NCI-H69 (cell line): ENCODE results near the gene IFRD1.
A peak's percentile ranks its signal among the peaks of the same experiment; 100 is the strongest.

Experiments used
- DNase-seq: peaks from one replicate; lab custom pipeline; 2025; lab: John Stamatoyannopoulos, UW

The IFRD1 gene

GRCh38 chr7:112449902-112450806 is at the start of gene IFRD1:
Gene IFRD1, plus strand, starts transcription at chr7:112450460. Its CDS starts 229 bp downstream, at chr7:112450689.
- peak; percentile 100 for DNase-seq

GRCh38 chr7:112404321-112404720 is 45.9 kb upstream of the IFRD1 start:
- no peak for DNase-seq

- no peak for DNase-seq
Observed at GRCh38 chr7:112405286-112405685, 45.0 kb upstream of the IFRD1 start.

- no peak for DNase-seq
Observed at GRCh38 chr7:112407261-112407660, 43.0 kb upstream of the IFRD1 start.

- no peak for DNase-seq
Observed at GRCh38 chr7:112410092-112410491, 40.2 kb upstream of the IFRD1 start.

- DNase-seq: peak; percentile 68
Observed at GRCh38 chr7:112411186-112411795, 39.0 kb upstream of the IFRD1 start.

- DNase-seq: peak; percentile 83
Observed at GRCh38 chr7:112414855-112415490, 35.3 kb upstream of the IFRD1 start.

GRCh38 chr7:112416127-112416526 is 34.1 kb upstream of the IFRD1 start:
- DNase-seq: no peak

- DNase-seq: peak; percentile 26
Observed at GRCh38 chr7:112419543-112420130, 30.6 kb upstream of the IFRD1 start.

- DNase-seq: peak; percentile 95
Observed at GRCh38 chr7:112420236-112420861, 29.9 kb upstream of the IFRD1 start.

- DNase-seq: peak; percentile 41
Observed at GRCh38 chr7:112421666-112422486, 28.4 kb upstream of the IFRD1 start.

- peak; percentile 97 for DNase-seq
Observed at GRCh38 chr7:112422842-112423496, 27.3 kb upstream of the IFRD1 start.

GRCh38 chr7:112423987-112424386 is 26.3 kb upstream of the IFRD1 start:
- DNase-seq: peak; percentile 40

GRCh38 chr7:112427984-112428383 is 22.3 kb upstream of the IFRD1 start:
- no peak for DNase-seq

GRCh38 chr7:112428715-112429114 is 21.5 kb upstream of the IFRD1 start:
- no peak for DNase-seq

GRCh38 chr7:112430649-112431048 is 19.6 kb upstream of the IFRD1 start:
- DNase-seq: no peak

GRCh38 chr7:112431803-112432202 is 18.5 kb upstream of the IFRD1 start:
- DNase-seq: peak; percentile 14

GRCh38 chr7:112433289-112433688 is 17.0 kb upstream of the IFRD1 start:
- no peak for DNase-seq

GRCh38 chr7:112437072-112437471 is 13.2 kb upstream of the IFRD1 start:
- no peak for DNase-seq

- peak; percentile 55 for DNase-seq
Observed at GRCh38 chr7:112439476-112439875, 10.8 kb upstream of the IFRD1 start.

- no peak for DNase-seq
Observed at GRCh38 chr7:112442210-112442609, 8.1 kb upstream of the IFRD1 start.
